ENCODE results near the gene ARL6IP6. TPM values are rescaled to one million over a fixed set of nuclear protein-coding genes. Genes with fewer than 3 reads are reported as not detected.

ARL6IP6 gene
- polyA plus RNA-seq, 1 experiment = 7.9 TPM

DNA sequence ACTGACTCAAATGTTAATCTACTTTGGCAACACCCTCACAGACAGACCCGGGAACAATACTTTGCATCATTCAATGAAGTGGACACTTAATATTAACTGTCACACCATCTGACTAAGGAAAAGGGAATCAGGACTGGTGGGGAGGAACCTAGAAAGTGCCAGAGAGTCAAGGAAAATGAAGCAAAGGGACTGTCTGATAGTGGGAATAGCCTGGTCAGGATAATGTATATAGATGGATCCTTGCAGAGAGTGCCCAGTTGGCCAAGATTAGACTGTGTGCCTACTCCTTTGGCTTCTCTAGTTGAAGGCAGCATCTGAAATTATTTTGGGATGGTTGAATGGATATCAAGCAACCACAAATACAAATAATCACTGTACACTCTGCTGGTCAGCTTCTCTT is 45.2 kb downstream of the ARL6IP6 start:
- Histone ChIP-seq H3K36me3 (ENCODE audit: control insufficient read depth, insufficient read depth, low read length) (no peaks in the 10 kb centered on the region), H3K27me3 (ENCODE audit: control insufficient read depth, insufficient read depth, low read length) (no peaks in the 10 kb centered on the region), H3K4me3 (ENCODE audit: low read depth, low read length) (no peak overlapping the region)
- ChIA-PET POLR2A (no interaction called here), CTCF (interaction anchor here (0.5 kb wide), 1 partner anchor 682 kb away, joined by 5 read pairs; no protein-coding TSS in a partner anchor)
- no peak for DNase-seq (ENCODE audit: low read depth)
- TF ChIP-seq, protein P1, sequence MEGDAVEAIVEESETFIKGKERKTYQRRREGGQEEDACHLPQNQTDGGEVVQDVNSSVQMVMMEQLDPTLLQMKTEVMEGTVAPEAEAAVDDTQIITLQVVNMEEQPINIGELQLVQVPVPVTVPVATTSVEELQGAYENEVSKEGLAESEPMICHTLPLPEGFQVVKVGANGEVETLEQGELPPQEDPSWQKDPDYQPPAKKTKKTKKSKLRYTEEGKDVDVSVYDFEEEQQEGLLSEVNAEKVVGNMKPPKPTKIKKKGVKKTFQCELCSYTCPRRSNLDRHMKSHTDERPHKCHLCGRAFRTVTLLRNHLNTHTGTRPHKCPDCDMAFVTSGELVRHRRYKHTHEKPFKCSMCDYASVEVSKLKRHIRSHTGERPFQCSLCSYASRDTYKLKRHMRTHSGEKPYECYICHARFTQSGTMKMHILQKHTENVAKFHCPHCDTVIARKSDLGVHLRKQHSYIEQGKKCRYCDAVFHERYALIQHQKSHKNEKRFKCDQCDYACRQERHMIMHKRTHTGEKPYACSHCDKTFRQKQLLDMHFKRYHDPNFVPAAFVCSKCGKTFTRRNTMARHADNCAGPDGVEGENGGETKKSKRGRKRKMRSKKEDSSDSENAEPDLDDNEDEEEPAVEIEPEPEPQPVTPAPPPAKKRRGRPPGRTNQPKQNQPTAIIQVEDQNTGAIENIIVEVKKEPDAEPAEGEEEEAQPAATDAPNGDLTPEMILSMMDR (IDR thresholded peaks at IDR 0.05; ENCODE audit: insufficient read depth, low read depth, low read length) = no peak

GRCh38 chr2:152766928-152767327 is 48.5 kb downstream of the ARL6IP6 start:
- Histone ChIP-seq H3K36me3 (ENCODE audit: control insufficient read depth, insufficient read depth, low read length) (no peaks in the 10 kb centered on the region), H3K4me3 (ENCODE audit: low read depth, low read length) (no peak overlapping the region), H3K27me3 (ENCODE audit: control insufficient read depth, insufficient read depth, low read length) (no peaks in the 10 kb centered on the region)
- TF ChIP-seq, protein P1 (IDR thresholded peaks at IDR 0.05; ENCODE audit: insufficient read depth, low read depth, low read length) = no peak
- POLR2A ChIA-PET = no interaction called here
- DNase-seq (ENCODE audit: low read depth) = no peak
- CTCF ChIA-PET = no interaction called here

GRCh38 chr2:152781175-152781574 is 62.8 kb downstream of the ARL6IP6 start:
- Histone ChIP-seq H3K36me3 (ENCODE audit: control insufficient read depth, insufficient read depth, low read length) (no peaks in the 10 kb centered on the region), H3K4me3 (ENCODE audit: low read depth, low read length) (no peak overlapping the region), H3K27me3 (ENCODE audit: control insufficient read depth, insufficient read depth, low read length) (0 out of 2 replicates have a peak, but pooled peaks cover 2% of the 10 kb centered on the region)
- CTCF ChIA-PET = no interaction called here
- TF ChIP-seq, protein P1 (IDR thresholded peaks at IDR 0.05; ENCODE audit: insufficient read depth, low read depth, low read length) = no peak
- POLR2A ChIA-PET = no interaction called here
- no peak for DNase-seq (ENCODE audit: low read depth)

DNA sequence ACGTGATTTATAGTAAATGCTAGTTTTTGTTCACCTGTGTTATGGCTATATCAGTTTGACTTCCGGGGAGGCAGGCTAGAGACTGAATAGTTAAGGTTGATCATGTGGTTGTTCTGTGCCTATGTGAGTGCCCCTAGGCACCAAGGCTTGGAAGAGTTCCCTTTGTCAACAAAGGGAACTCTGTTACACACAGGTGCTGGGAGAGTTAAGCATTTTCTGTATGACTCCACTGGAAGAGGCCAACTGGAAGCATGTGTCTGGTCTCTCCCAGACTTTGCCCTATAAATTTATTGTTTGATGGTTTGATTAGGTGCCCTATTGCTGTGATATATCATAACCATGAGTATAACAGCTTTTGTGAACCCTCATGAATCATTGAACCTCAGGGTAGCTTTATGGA is 63.8 kb downstream of the ARL6IP6 start:
- H3K4me3 ChIP-seq (ENCODE audit: low read depth, low read length) = no peak overlapping the region
- TF ChIP-seq, protein P1 (IDR thresholded peaks at IDR 0.05; ENCODE audit: insufficient read depth, low read depth, low read length) = no peak
- CTCF ChIA-PET = no interaction called here
- no peak for DNase-seq (ENCODE audit: low read depth)
- no peaks in the 10 kb centered on the region for H3K36me3 ChIP-seq (ENCODE audit: control insufficient read depth, insufficient read depth, low read length)
- POLR2A ChIA-PET = no interaction called here
- H3K27me3 ChIP-seq (ENCODE audit: control insufficient read depth, insufficient read depth, low read length) = 0 out of 2 replicates have a peak, but pooled peaks cover 1% of the 10 kb centered on the region

- TF ChIP-seq, protein P1 (IDR thresholded peaks at IDR 0.05; ENCODE audit: insufficient read depth, low read depth, low read length) = no peak
- H3K36me3 ChIP-seq (ENCODE audit: control insufficient read depth, insufficient read depth, low read length) = no peaks in the 10 kb centered on the region
- CTCF ChIA-PET = no interaction called here
- POLR2A ChIA-PET = no interaction called here
- no peak overlapping the region for H3K4me3 ChIP-seq (ENCODE audit: low read depth, low read length)
- H3K27me3 ChIP-seq (ENCODE audit: control insufficient read depth, insufficient read depth, low read length) = no peaks in the 10 kb centered on the region
- no peak for DNase-seq (ENCODE audit: low read depth)
Observed at GRCh38 chr2:152790883-152791282, 72.5 kb downstream of the ARL6IP6 start.
